Calu3 (cell line): Measurements from ENCODE around the gene GALNT15. TPM values are rescaled to one million over a fixed set of nuclear protein-coding genes. Genes with fewer than 3 reads are reported as not detected.

Experiments used
- BruUV-seq: library from RNA; stranded (reverse); fragments of 400-500 nt; replicated peaks from 2 replicates; lab custom pipeline; 2021; lab: Mats Ljungman, UMichigan
- CTCF ChIA-PET: fragments of 300-600 bp; sonication (Branson Sonifier 250); formaldehyde crosslinking; loops from one replicate; lab custom pipeline; 2022; ENCODE audit warnings: antibody characterized with exemption; lab: Charles Lee
- DNase-seq: peaks from one replicate; pipeline ENCODE4 v3.0.0; 2022
- H3K27ac Mint-ChIP-seq: one replicate; pipeline ENCODE4 v1.8.0; 2022; ENCODE audit warnings: mixed read lengths; ENCODE audit not compliant: unreplicated experiment
- H3K27me3 Mint-ChIP-seq: one replicate; pipeline ENCODE4 v1.8.0; 2022; ENCODE audit warnings: mixed read lengths; ENCODE audit not compliant: unreplicated experiment
- H3K36me3 Mint-ChIP-seq: one replicate; pipeline ENCODE4 v1.8.0; 2022; ENCODE audit warnings: mild to moderate bottlenecking, moderate library complexity, mixed read lengths; ENCODE audit not compliant: insufficient read depth, unreplicated experiment
- H3K4me1 Mint-ChIP-seq: one replicate; pipeline ENCODE4 v1.8.0; 2022; ENCODE audit warnings: mild to moderate bottlenecking, low read depth, mixed read lengths; ENCODE audit not compliant: unreplicated experiment
- H3K4me3 Mint-ChIP-seq: one replicate; pipeline ENCODE4 v1.8.0; 2022; ENCODE audit warnings: mild to moderate bottlenecking, low read depth, moderate library complexity, mixed read lengths; ENCODE audit not compliant: unreplicated experiment
- H3K9me3 Mint-ChIP-seq: one replicate; pipeline ENCODE4 v1.8.0; 2022; ENCODE audit warnings: low read depth, mixed read lengths; ENCODE audit not compliant: unreplicated experiment
- intact Hi-C: fragments of 100-400 bp; cut with micrococcal nuclease; formaldehyde crosslinking; loops from one replicate; pipeline ENCODE4 v1.10.0; 2022; ENCODE audit not compliant: unreplicated experiment
- total RNA-seq: library from RNA; stranded (reverse); gene quantifications from 2 replicates; pipeline ENCODE4 v1.2.3, GENCODE V29; 2022
- TF ChIP-seq, protein P1 (sequence below): fragments of 200-600 bp; IDR thresholded peaks from one replicate; pipeline ENCODE4 v1.8.0; 2022; ENCODE audit warnings: antibody characterized with exemption; ENCODE audit not compliant: unreplicated experiment

The GALNT15 gene
- total RNA-seq, 1 experiment from 2014 or later = not detected

DNA sequence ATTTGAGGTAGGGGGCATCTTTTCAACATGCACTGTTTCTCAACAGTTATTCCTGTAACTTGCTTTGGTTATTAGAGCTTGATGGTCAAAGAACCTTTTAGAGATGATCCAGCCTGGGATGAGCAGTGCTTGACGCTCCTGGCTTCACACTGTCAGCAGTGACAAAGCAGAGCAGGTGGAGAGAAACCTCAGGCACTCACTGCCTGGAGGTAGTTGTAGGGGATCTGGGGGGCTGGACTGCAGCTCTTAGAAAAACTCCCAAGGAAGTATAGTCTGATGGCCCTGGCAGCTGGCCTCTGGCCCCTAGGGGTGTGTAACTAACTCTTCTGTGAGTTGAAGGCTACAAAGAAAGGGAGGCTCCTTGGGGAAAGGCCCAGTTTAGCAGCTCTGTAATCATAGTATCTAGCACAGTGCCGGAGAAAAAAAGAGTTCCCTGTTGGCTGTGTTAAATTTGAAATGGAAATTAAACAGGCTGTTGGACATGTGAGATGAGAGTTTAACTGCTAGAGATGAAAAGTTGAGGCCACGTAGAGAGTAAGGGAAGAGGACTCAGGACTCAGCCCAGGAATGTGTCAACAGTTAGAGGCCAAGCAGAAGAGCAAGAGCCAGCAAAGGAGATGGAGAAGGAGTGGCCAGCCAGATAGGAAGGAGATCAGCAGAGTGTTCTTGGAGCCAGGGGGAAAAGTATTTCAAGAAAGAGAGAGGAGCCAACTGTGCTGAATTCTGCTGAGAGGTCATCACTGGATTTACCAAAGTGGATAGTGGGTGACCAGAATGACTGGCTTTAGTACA lies 104.7 kb downstream of the GALNT15 start:
- TF ChIP-seq, protein P1, sequence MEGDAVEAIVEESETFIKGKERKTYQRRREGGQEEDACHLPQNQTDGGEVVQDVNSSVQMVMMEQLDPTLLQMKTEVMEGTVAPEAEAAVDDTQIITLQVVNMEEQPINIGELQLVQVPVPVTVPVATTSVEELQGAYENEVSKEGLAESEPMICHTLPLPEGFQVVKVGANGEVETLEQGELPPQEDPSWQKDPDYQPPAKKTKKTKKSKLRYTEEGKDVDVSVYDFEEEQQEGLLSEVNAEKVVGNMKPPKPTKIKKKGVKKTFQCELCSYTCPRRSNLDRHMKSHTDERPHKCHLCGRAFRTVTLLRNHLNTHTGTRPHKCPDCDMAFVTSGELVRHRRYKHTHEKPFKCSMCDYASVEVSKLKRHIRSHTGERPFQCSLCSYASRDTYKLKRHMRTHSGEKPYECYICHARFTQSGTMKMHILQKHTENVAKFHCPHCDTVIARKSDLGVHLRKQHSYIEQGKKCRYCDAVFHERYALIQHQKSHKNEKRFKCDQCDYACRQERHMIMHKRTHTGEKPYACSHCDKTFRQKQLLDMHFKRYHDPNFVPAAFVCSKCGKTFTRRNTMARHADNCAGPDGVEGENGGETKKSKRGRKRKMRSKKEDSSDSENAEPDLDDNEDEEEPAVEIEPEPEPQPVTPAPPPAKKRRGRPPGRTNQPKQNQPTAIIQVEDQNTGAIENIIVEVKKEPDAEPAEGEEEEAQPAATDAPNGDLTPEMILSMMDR = no peak
- no peak for DNase-seq
- Mint-ChIP-seq H3K4me3 (no peak overlapping the region), H3K9me3 (no peaks in the 10 kb centered on the region), H3K27ac (no peak overlapping the region), H3K4me1 (no peaks in the 10 kb centered on the region), H3K36me3 (peaks cover 6% of the 10 kb centered on the region), H3K27me3 (no peaks in the 10 kb centered on the region)
- no TSS peak for BruUV-seq
- intact Hi-C loops = no loop called here
- CTCF ChIA-PET = no interaction called here

DNA sequence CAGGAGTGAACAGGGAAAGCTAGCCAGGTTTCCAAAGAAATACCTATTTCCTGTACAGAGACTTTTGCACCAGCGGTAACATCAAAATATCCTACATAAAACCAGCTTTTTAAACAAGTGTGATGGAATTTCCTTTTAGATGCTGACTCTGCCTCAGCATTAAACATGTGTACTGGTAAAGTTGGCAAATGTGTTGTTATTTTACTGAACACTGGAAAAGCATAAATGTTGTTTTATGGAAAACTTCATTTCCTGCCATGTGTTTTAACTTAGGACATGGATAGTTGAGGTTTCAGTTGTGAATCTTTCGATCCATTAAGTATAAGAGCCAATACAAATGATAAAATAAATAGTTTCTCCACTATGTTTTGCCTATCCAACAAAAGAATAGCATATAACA lies 106.2 kb downstream of the GALNT15 start:
- Mint-ChIP-seq H3K4me3 (no peak overlapping the region), H3K4me1 (no peaks in the 10 kb centered on the region), H3K36me3 (peaks cover 6% of the 10 kb centered on the region), H3K9me3 (no peaks in the 10 kb centered on the region), H3K27ac (no peak overlapping the region), H3K27me3 (no peaks in the 10 kb centered on the region)
- TF ChIP-seq, protein P1 = no peak
- BruUV-seq = no TSS peak
- no peak for DNase-seq
- intact Hi-C loops = no loop called here
- CTCF ChIA-PET = no interaction called here

Other genes with a start within 250 kb of the GALNT15 start
- gene DPH3, start 90.3 kb downstream of the GALNT15 start, total RNA-seq = 14.7 and 16.8 TPM in 2 replicates
- 16.3 and 16.8 TPM in 2 replicates for gene OXNAD1, start 90.5 kb downstream of the GALNT15 start, total RNA-seq